Heart left ventricle (tissue), 16 donors: ENCODE measurements around the gene CCDC33. TPM values are rescaled to one million over a fixed set of nuclear protein-coding genes. Genes with fewer than 3 reads are reported as not detected.
A peak's percentile ranks its signal among the peaks of the same experiment; 100 is the strongest.

ENCODE experiments used
- ATAC-seq, 4 donors: fragments of 200-7000 bp; cut with Tn5 transposase; one replicate each; pipeline ENCODE4 v1.9.1; 2020 to 2022; ENCODE audit warnings: moderate library complexity in 4 of 4, mild to moderate bottlenecking in 3 of 4, moderate number of reproducible peaks in 1 of 4
- DNase-seq, 5 donors: peaks; one replicate each; pipeline ENCODE4 v3.0.0-alpha.2; 2020
- H3K27ac ChIP-seq, 12 donors: fragments of 200-600 bp; sonication (generic) in 4 of 12; one replicate each; pipeline versions ENCODE4 v1.5.0 to v1.8.0; 2016 to 2022; ENCODE audit warnings: mild to moderate bottlenecking in 2 of 12
- H3K27me3 ChIP-seq, 9 donors: fragments of 200-600 bp; sonication (generic) in 2 of 9; one replicate each; pipeline versions ENCODE4 v1.5.1 to v1.8.0; 2016 to 2022; ENCODE audit warnings: mild to moderate bottlenecking in 3 of 9
- H3K36me3 ChIP-seq, 9 donors: fragments of 200-600 bp; sonication (generic) in 2 of 9; one replicate each; pipeline versions ENCODE4 v1.5.0 to v1.8.0; 2018 to 2022; ENCODE audit warnings: mild to moderate bottlenecking in 2 of 9
- H3K4me1 ChIP-seq, 12 donors: fragments of 200-600 bp; sonication (generic) in 4 of 12; one replicate each; pipeline versions ENCODE4 v1.5.0 to v1.8.0; 2016 to 2022; ENCODE audit warnings: mild to moderate bottlenecking in 3 of 12
- H3K4me3 ChIP-seq, 12 donors: fragments of 200-600 bp; sonication (generic) in 4 of 12; one replicate each; pipeline versions ENCODE4 v1.5.0 to v1.8.0; 2017 to 2022; ENCODE audit warnings: mild to moderate bottlenecking in 9 of 12, moderate library complexity in 4 of 12
- H3K9me3 ChIP-seq, 12 donors: fragments of 200-600 bp; sonication (generic) in 4 of 12; one replicate each; pipeline versions ENCODE4 v1.5.0 to v1.8.0; 2016 to 2022; ENCODE audit warnings: mild to moderate bottlenecking in 1 of 12
- POLR2A ChIP-seq, 2 donors: fragments of 450-650 bp; IDR thresholded peaks; one replicate each; pipeline ENCODE4 v1.6.1; 2017; ENCODE audit warnings: antibody characterized with exemption in 2 of 2, mild to moderate bottlenecking in 2 of 2, moderate library complexity in 2 of 2
- WGBS, 4 donors: extraction: QIAGEN DNeasy Blood & Tissue Kit in 2 of 4; methylation state at CpG; one replicate each; pipeline versions ENCODE4 v1.1.5 to v1.1.7; 2013 to 2018; 5-methylcytosine and 5-hydroxymethylcytosine counted together
- intact Hi-C, 10 donors: fragments of 100-400 bp; cut with DNase I; formaldehyde crosslinking; loops; one replicate each; pipeline versions ENCODE4 v1.11.1 to v1.14.2; 2022
- polyA plus RNA-seq, 2 donors: library from polyadenylated mRNA; stranded (reverse); fragments of 200-250 nt; gene quantifications; one replicate each; pipeline ENCODE4 v1.2.3, GENCODE V29; 2013
- total RNA-seq, 9 donors: library from RNA; depleted of rRNA in 2 of 9; stranded (reverse); fragments of >200 nt in 2 of 9; fragmentation: NEBNext Ultra II Directional in 3 of 9; extraction: Animal tissue kit (Norgen Biotek cat#: 25700) in 3 of 9; gene quantifications; one replicate each; pipeline versions ENCODE4 v1.1.0 to v1.2.4, GENCODE V29; 2016 to 2023
- TF ChIP-seq, protein P1 (sequence below), 12 donors: fragments of 200-600 bp; sonication (generic) in 4 of 12; IDR thresholded peaks; one replicate each; pipeline versions ENCODE4 v1.5.0 to v1.8.0; 2018 to 2022; ENCODE audit warnings: antibody characterized with exemption in 12 of 12, mild to moderate bottlenecking in 5 of 12
- donor health status: ischemic (EF 13 %, LVEDD 7.1; RV severe dilation, severe dysfunction).
- donor health status: healthy with polysubstance abuse.
- donor health status: DM: no; HTN: yes; CAD: no.
- donor health status: DM: no; HTN: no; CAD: no.
- donor health status: ischemic (EF 25% LVEDD 6.9; RV normal size, moderate dysfunction).
- donor health status: ischemic (EF 25% LVEDD 5.7; RV mildly dilated, moderate dysfunction).
- donor health status: healthy.
- donor health status: DM: yes; HTN: yes; CAD: no.
- donor health status: ischemic (EF 35%, LVEDD 5.7; RV mildly dilated, moderate dysfunction).
- donor health status: nonischemic (EF 11% LVEDD 7.7; RV severe dilation, severe dysfunction).
- donor health status: DM: yes; HTN: yes; CAD: no.
- donor health status: PGD.
- donor health status: ischemic (EF 29% LVEDD 5.4; RV normal size, mild dysfunction).
- donor health status: nonischemic (EF 23%, LVEDD 6.1; RV moderate dilation, normal function).

CCDC33 gene
- total and polyA plus RNA-seq, 11 donors: 0.08 TPM; not detected in 10

GRCh38 chr15:74228723-74229081, 7.4 kb upstream of the CCDC33 start:
- intact Hi-C loops: loop anchor here in 2 of 10 donors (5.0 to 10.0 kb wide), 2 partner anchors 46 to 94 kb away; partner anchors contain the start of gene ISLR2 (in 1 of the 2)
- 20 to 35% (median 24%) methylated on average over 17 of the region's 17 CpGs for WGBS, 4 donors
- Histone ChIP-seq H3K27me3 (peaks cover 0 to 4% (median 0%) of the 10 kb centered on the region in 9 donors), H3K4me1 (peaks cover 0 to 17% (median 12%) of the 10 kb centered on the region in 12 donors), H3K4me3 (peak overlapping the region in 4 of 12 donors; percentile 11 to 28 (median 20)), H3K27ac (peak overlapping the region in 5 of 12 donors; percentile 10 to 64 (median 24)), H3K9me3 (no peaks in the 10 kb centered on the region), H3K36me3 (no peaks in the 10 kb centered on the region)
- ATAC-seq: peak in 2 of 4 donors; percentile 22 to 30
- peak in 1 of 5 donors; percentile 16 for DNase-seq
- TF ChIP-seq POLR2A (IDR thresholded peaks at IDR 0.05): no peak
- TF ChIP-seq, protein P1, sequence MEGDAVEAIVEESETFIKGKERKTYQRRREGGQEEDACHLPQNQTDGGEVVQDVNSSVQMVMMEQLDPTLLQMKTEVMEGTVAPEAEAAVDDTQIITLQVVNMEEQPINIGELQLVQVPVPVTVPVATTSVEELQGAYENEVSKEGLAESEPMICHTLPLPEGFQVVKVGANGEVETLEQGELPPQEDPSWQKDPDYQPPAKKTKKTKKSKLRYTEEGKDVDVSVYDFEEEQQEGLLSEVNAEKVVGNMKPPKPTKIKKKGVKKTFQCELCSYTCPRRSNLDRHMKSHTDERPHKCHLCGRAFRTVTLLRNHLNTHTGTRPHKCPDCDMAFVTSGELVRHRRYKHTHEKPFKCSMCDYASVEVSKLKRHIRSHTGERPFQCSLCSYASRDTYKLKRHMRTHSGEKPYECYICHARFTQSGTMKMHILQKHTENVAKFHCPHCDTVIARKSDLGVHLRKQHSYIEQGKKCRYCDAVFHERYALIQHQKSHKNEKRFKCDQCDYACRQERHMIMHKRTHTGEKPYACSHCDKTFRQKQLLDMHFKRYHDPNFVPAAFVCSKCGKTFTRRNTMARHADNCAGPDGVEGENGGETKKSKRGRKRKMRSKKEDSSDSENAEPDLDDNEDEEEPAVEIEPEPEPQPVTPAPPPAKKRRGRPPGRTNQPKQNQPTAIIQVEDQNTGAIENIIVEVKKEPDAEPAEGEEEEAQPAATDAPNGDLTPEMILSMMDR (IDR thresholded peaks at IDR 0.05): no peak

- H3K9me3 ChIP-seq: no peaks in the 10 kb centered on the region
- WGBS, 4 donors: 93 to 97% (median 94%) methylated on average over 3 of the region's 3 CpGs
- ATAC-seq: no peak
- no peak for TF ChIP-seq POLR2A (IDR thresholded peaks at IDR 0.05)
- TF ChIP-seq, protein P1 (IDR thresholded peaks at IDR 0.05): no peak
- H3K4me1 ChIP-seq: peaks cover 0 to 17% (median 12%) of the 10 kb centered on the region in 12 donors
- no peak overlapping the region for H3K4me3 ChIP-seq
- H3K36me3 ChIP-seq: no peaks in the 10 kb centered on the region
- intact Hi-C loops: loop anchor here in 2 of 10 donors (5.0 to 10.0 kb wide), 2 partner anchors 47 to 95 kb away; partner anchors contain the start of gene ISLR2 (in 1 of the 2)
- no peak for DNase-seq
- H3K27ac ChIP-seq: no peak overlapping the region
- H3K27me3 ChIP-seq: no peaks in the 10 kb centered on the region
These were observed 6.4 kb upstream of the CCDC33 start for GRCh38 chr15:74229686-74230085.

GRCh38 chr15:74231475-74231874, 4.7 kb upstream of the CCDC33 start:
- no peaks in the 10 kb centered on the region for H3K9me3 ChIP-seq
- no peak for TF ChIP-seq POLR2A (IDR thresholded peaks at IDR 0.05)
- TF ChIP-seq, protein P1 (IDR thresholded peaks at IDR 0.05): no peak
- peaks cover 0 to 17% (median 12%) of the 10 kb centered on the region in 12 donors for H3K4me1 ChIP-seq

GRCh38 chr15:74233373-74233772, 2.8 kb upstream of the CCDC33 start:
- ATAC-seq: no peak
- intact Hi-C loops: no loop called here
- 84 to 90% (median 88%) methylated on average over 4 to 6 of the region's 6 CpGs for WGBS, 4 donors

More at GRCh38 chr15:74231475-74231874, 4.7 kb upstream of the CCDC33 start:
- 91 to 98% (median 96%) methylated on average over 8 to 10 of the region's 10 CpGs for WGBS, 4 donors
- Histone ChIP-seq H3K27ac (no peak overlapping the region), H3K36me3 (no peaks in the 10 kb centered on the region), H3K4me3 (no peak overlapping the region), H3K27me3 (no peaks in the 10 kb centered on the region)
- ATAC-seq (no peak), DNase-seq (no peak)
- intact Hi-C loops: no loop called here

More at GRCh38 chr15:74233373-74233772, 2.8 kb upstream of the CCDC33 start:
- no peak overlapping the region for H3K4me3 ChIP-seq
- no peaks in the 10 kb centered on the region for H3K36me3 ChIP-seq
- DNase-seq: no peak
- H3K27me3 ChIP-seq: no peaks in the 10 kb centered on the region
- no peaks in the 10 kb centered on the region for H3K9me3 ChIP-seq
- H3K27ac ChIP-seq: no peak overlapping the region
- H3K4me1 ChIP-seq: peaks cover 0 to 10% (median 7%) of the 10 kb centered on the region in 12 donors
- no peak for TF ChIP-seq POLR2A (IDR thresholded peaks at IDR 0.05)
- TF ChIP-seq, protein P1 (IDR thresholded peaks at IDR 0.05): no peak
